ENCODE measurements around the gene WNT6. TPM values are rescaled to one million over a fixed set of nuclear protein-coding genes. Genes with fewer than 3 reads are reported as not detected.
A peak's percentile ranks its signal among the peaks of the same experiment; 100 is the strongest.

WNT6 gene
- total RNA-seq, 1 experiment from 2014 or later: 20.3 TPM

- Histone ChIP-seq H3K9me3 (no peaks in the 10 kb centered on the region), H3K36me3 (ENCODE audit: control insufficient read depth, insufficient read depth, low read length) (no peaks in the 10 kb centered on the region), H3K4me3 (ENCODE audit: low read depth, low read length) (peak overlapping the region; percentile 35), H3K27me3 (replicated peaks; ENCODE audit: control insufficient read depth, insufficient read depth, low read length) (no peaks in the 10 kb centered on the region), H3K4me1 (peaks cover 52% of the 10 kb centered on the region)
- H3K4me1 Mint-ChIP-seq (ENCODE audit: low read depth, unreplicated experiment): peaks cover 45% of the 10 kb centered on the region
- ChIA-PET POLR2A (interaction anchor here (0.6 to 1.0 kb wide), 2 partner anchors 16 to 106 kb away, joined by 5 to 14 read pairs; partner anchors contain the start of gene WNT10A), CTCF (interaction anchor here (0.6 to 4.1 kb wide), 11 partner anchors 8 to 932 kb away, joined by 3 to 152 read pairs (median 5); no protein-coding TSS in a partner anchor)
- peak overlapping the region; percentile 78 for H3K27ac Mint-ChIP-seq (ENCODE audit: unreplicated experiment)
- intact Hi-C loops (cut with micrococcal nuclease; ENCODE audit: unreplicated experiment): loop anchor here (5.0 kb wide), 1 partner anchor 66 kb away; no protein-coding TSS in a partner anchor
- peaks cover 3% of the 10 kb centered on the region for H3K27me3 Mint-ChIP-seq (ENCODE audit: insufficient read depth, unreplicated experiment)
- H3K9me3 Mint-ChIP-seq (ENCODE audit: unreplicated experiment): no peaks in the 10 kb centered on the region
- DNase-seq: peak; percentile 69 to 86
- peak overlapping the region; percentile 66 for H3K4me3 Mint-ChIP-seq (ENCODE audit: unreplicated experiment)
- H3K36me3 Mint-ChIP-seq (ENCODE audit: insufficient read depth, unreplicated experiment): peaks cover 13% of the 10 kb centered on the region
- TF ChIP-seq CTCF (IDR thresholded peaks at IDR 0.05; ENCODE audit: insufficient read depth in 1 of 2, low read depth in 1 of 2, low read length in 1 of 2, severe bottlenecking in 1 of 2, unreplicated experiment in 1 of 2): no peak
- no TSS peak for BruUV-seq (replicated peaks)
Measured at GRCh38 chr2:218895759-218896500, 36.3 kb downstream of the WNT6 start.

GRCh38 chr2:218896501-218897393 lies 37.1 kb downstream of the WNT6 start:
- H3K27ac Mint-ChIP-seq (ENCODE audit: unreplicated experiment): peak overlapping the region; percentile 78
- peaks cover 52% of the 10 kb centered on the region for H3K4me1 ChIP-seq
- no peaks in the 10 kb centered on the region for H3K9me3 ChIP-seq
- TF ChIP-seq CTCF (IDR thresholded peaks at IDR 0.05; ENCODE audit: insufficient read depth in 1 of 2, low read depth in 1 of 2, low read length in 1 of 2, severe bottlenecking in 1 of 2, unreplicated experiment in 1 of 2): peak in 1 of 2 experiments; percentile 43
- H3K4me3 ChIP-seq (ENCODE audit: low read depth, low read length): peak overlapping the region; percentile 35
- peaks cover 3% of the 10 kb centered on the region for H3K27me3 Mint-ChIP-seq (ENCODE audit: insufficient read depth, unreplicated experiment)
- peaks cover 39% of the 10 kb centered on the region for H3K4me1 Mint-ChIP-seq (ENCODE audit: low read depth, unreplicated experiment)
- ChIA-PET CTCF (interaction anchor here (0.6 to 4.1 kb wide), 18 partner anchors 9 to 931 kb away, joined by 3 to 152 read pairs (median 6); partner anchors contain the start of gene TTLL4), POLR2A (interaction anchor here (0.6 to 3.0 kb wide), 3 partner anchors 12 to 105 kb away, joined by 6 to 14 read pairs (median 13); no protein-coding TSS in a partner anchor)
- no peaks in the 10 kb centered on the region for H3K27me3 ChIP-seq (replicated peaks; ENCODE audit: control insufficient read depth, insufficient read depth, low read length)
- peaks cover 6% of the 10 kb centered on the region for H3K36me3 Mint-ChIP-seq (ENCODE audit: insufficient read depth, unreplicated experiment)
- H3K9me3 Mint-ChIP-seq (ENCODE audit: unreplicated experiment): no peaks in the 10 kb centered on the region
- intact Hi-C loops (cut with micrococcal nuclease; ENCODE audit: unreplicated experiment): loop anchor here (5.0 kb wide), 1 partner anchor 66 kb away; no protein-coding TSS in a partner anchor
- peak; percentile 88 to 92 for DNase-seq
- H3K36me3 ChIP-seq (ENCODE audit: control insufficient read depth, insufficient read depth, low read length): no peaks in the 10 kb centered on the region
- BruUV-seq (replicated peaks): no TSS peak
- peak overlapping the region; percentile 66 for H3K4me3 Mint-ChIP-seq (ENCODE audit: unreplicated experiment)

Data from Caco-2 (cell line).